ENCODE results near the gene PPP1R10. TPM values are rescaled to one million over a fixed set of nuclear protein-coding genes. Genes with fewer than 3 reads are reported as not detected.

Gene PPP1R10
- total and polyA plus RNA-seq, 2 of the 13 experiments (the other 11 are each of a cell fraction or from before 2014, with no cell fraction given) = 26.3 to 38.4 TPM

GRCh38 chr6:30617565-30618269 is 674 bp upstream of the PPP1R10 start, which contains the start of gene MRPS18B (continued):
- TF ChIP-seq SNAPC4 (CRISPR knock-in tag; IDR thresholded peaks at IDR 0.05) (peak; percentile 93; the same call in 1 of the 2 replicates), UBTF (CRISPR knock-in tag; IDR thresholded peaks at IDR 0.05) (no peak; the same call in 1 of the 2 replicates), HDAC6 (IDR thresholded peaks at IDR 0.05; ENCODE audit: low read depth, low read length) (no peak), ZNF841 (CRISPR knock-in tag; IDR thresholded peaks at IDR 0.05; ENCODE audit: borderline replicate concordance) (no peak), MBNL3 (CRISPR knock-in tag; conservative IDR thresholded peaks at IDR 0.05) (no peak), HINFP (CRISPR knock-in tag; IDR thresholded peaks at IDR 0.05; ENCODE audit: low read depth) (no peak), ZBTB39 (CRISPR knock-in tag; IDR thresholded peaks at IDR 0.05) (no peak), ZNF552 (CRISPR knock-in tag; IDR thresholded peaks at IDR 0.05; ENCODE audit: borderline replicate concordance) (no peak)
- TF ChIP-seq, protein P1, sequence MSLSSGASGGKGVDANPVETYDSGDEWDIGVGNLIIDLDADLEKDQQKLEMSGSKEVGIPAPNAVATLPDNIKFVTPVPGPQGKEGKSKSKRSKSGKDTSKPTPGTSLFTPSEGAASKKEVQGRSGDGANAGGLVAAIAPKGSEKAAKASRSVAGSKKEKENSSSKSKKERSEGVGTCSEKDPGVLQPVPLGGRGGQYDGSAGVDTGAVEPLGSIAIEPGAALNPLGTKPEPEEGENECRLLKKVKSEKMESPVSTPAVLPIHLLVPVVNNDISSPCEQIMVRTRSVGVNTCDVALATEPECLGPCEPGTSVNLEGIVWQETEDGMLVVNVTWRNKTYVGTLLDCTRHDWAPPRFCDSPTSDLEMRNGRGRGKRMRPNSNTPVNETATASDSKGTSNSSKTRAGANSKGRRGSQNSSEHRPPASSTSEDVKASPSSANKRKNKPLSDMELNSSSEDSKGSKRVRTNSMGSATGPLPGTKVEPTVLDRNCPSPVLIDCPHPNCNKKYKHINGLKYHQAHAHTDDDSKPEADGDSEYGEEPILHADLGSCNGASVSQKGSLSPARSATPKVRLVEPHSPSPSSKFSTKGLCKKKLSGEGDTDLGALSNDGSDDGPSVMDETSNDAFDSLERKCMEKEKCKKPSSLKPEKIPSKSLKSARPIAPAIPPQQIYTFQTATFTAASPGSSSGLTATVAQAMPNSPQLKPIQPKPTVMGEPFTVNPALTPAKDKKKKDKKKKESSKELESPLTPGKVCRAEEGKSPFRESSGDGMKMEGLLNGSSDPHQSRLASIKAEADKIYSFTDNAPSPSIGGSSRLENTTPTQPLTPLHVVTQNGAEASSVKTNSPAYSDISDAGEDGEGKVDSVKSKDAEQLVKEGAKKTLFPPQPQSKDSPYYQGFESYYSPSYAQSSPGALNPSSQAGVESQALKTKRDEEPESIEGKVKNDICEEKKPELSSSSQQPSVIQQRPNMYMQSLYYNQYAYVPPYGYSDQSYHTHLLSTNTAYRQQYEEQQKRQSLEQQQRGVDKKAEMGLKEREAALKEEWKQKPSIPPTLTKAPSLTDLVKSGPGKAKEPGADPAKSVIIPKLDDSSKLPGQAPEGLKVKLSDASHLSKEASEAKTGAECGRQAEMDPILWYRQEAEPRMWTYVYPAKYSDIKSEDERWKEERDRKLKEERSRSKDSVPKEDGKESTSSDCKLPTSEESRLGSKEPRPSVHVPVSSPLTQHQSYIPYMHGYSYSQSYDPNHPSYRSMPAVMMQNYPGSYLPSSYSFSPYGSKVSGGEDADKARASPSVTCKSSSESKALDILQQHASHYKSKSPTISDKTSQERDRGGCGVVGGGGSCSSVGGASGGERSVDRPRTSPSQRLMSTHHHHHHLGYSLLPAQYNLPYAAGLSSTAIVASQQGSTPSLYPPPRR (CRISPR knock-in tag; IDR thresholded peaks at IDR 0.05; ENCODE audit: borderline replicate concordance) = peak; percentile 45; the same call in 1 of the 2 replicates
- TF ChIP-seq, protein P2, sequence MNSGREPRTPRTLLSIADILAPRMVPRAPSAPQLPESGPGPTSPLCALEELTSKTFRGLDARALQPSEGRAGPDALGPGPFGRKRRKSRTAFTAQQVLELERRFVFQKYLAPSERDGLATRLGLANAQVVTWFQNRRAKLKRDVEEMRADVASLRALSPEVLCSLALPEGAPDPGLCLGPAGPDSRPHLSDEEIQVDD (CRISPR knock-in tag; IDR thresholded peaks at IDR 0.05; ENCODE audit: borderline replicate concordance) = no peak
